CD4-positive, alpha-beta T cell treated with Interferon alpha-2 for 1 hour (primary cell): ENCODE results near the gene BNIP2.
"Not testable (repeated sequence)": the region's sequence is repeated elsewhere in the genome, so short reads cannot be mapped to it uniquely, and the experiment has no call there.

Source experiments
- DNase-seq, 2 donors: peaks; one replicate each; pipeline ENCODE4 v3.0.0-alpha.2; 2020 to 2022

The BNIP2 gene, protein sequence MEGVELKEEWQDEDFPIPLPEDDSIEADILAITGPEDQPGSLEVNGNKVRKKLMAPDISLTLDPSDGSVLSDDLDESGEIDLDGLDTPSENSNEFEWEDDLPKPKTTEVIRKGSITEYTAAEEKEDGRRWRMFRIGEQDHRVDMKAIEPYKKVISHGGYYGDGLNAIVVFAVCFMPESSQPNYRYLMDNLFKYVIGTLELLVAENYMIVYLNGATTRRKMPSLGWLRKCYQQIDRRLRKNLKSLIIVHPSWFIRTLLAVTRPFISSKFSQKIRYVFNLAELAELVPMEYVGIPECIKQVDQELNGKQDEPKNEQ

GRCh38 chr15:59688782-59689625 lies at the start of gene BNIP2:
Gene BNIP2, minus strand, starts transcription at chr15:59689320. Its CDS starts 6,863 bp downstream, at chr15:59682457.
- peak; percentile 99 for DNase-seq

DNA sequence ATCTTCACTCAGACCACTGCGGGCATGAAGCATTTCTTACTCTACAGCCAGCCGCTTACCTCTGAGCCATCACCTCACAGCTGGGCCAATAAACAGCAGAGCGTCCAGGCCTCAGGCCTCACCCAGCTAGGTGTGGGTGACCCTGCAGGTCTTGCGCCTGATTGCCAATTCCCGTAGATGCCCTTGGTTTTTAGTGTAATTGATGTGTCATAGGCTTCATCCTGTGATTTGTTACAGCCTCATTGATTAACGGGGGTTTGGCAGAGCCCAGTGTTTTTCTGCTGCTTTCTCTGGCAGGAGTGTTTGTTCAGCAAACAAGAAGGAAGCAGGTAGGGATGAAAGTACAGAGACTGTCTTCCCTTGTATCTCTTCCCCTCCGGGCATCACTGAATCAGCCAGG lies 49.6 kb upstream of the BNIP2 start:
- no peak for DNase-seq

GRCh38 chr15:59736181-59736580 lies 47.1 kb upstream of the BNIP2 start:
- no peak for DNase-seq

- no peak for DNase-seq
These were observed 36.0 kb upstream of the BNIP2 start for GRCh38 chr15:59725151-59725486.

DNA sequence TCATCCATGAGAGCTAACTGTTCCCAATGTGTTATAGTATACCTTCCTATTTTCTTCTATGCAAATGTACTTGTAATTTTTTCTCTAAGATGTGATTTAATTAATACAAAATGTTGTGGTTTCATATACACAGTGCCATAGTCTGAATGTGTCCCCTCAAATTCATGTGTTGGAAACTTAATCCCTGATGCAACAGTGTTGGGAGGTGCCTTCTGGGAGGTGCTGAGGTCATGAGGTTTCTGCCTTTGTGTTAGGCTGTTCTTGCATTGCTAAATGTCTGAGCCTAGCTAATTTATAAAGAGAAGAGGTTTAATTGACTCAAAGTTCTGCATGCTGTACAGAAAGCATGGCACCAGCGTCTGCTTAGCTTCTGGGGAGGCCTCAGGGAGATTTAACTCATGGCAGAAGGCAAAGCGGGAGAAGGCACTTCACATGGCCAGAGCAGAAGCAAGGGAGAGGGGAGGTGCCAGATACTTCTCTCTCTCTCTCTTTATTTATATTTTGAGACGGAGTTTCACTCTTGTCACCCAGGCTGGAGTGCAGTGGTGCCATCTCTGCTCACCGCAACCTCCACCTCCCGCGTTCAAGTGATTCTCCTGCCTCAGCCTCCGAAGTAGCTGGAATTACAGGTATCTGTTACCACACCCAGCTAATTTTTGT lies 34.7 kb upstream of the BNIP2 start:
- no peak for DNase-seq

DNA sequence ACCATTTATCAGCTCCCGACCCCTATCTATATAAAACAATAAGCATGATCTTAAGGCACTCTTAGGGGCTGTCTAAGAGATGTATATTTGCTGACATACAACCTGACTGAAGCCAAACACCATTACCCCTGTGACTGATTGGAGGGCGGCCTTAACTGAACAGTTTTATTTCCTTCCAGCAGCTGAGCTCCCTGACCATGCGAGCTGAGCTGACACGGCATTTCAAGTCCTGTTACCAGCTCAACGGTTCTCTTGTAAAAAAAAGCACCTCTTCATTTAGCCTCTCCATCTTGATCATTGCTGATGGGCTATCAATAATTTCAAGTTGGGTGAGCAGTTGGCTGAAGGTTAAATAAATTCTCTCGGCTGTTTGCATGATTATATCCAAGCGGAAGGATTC lies 33.4 kb upstream of the BNIP2 start:
- no peak for DNase-seq

DNA sequence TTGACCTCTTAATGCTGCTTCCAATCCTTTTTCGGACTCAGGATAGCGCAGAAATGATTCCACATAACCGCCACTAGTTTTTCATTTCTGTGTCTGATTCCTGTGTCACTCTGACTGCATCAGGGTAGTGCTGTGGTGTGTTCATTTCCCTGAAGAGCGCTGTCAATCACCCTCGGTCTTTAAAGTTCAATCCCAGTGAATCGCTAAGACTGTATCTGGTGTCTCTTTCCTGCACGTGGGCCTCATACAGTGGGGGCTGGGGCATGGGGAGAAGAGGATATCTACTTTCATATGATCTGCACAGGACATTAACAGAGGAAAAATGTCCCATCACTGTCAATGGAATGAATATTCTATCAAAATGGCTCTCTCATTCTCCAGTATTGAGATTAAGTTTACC lies 32.9 kb upstream of the BNIP2 start:
- DNase-seq: no peak

GRCh38 chr15:59721411-59721810 lies 32.3 kb upstream of the BNIP2 start:
- no peak for DNase-seq

DNA sequence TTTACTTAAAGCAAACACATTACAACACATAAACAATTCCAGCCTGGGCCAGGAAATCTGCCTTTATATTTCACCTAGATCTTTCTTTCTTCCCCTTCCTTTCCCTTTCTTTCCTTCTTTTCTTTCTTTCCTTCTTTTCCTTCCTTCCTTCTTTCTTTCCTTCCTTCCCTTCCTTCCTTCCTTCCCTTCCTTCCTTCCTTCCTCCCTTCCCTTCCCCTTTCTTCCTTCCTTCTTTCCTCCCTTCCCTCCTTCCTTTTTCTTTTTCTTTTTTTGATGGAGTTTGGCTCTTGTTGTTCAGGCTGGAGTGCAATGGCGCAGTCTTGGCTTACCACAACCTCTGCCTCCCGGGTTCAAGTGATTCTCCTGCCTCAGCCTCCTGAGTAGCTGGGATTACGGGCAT lies 24.1 kb upstream of the BNIP2 start:
- DNase-seq: no peak

GRCh38 chr15:59711451-59712243 lies 22.5 kb upstream of the BNIP2 start:
- DNase-seq: no peak

DNA sequence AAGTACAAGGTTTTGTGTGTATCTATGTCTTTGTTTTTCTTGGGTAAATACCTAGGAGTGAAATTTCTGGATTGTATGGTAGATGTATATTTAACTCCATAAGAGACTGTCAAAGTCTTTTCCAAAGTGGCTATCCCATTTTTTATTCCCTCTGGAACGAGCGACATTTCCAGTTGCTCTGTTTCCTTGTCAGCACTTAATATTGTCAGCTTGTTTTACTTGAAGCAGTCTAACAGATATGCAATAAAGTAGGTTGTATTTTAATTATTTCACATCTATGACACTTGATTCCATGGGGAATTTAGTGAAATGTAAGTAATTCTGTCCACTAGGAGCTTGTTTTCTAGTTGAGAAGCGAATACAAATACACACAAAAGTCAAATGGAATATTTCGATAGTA lies 18.5 kb upstream of the BNIP2 start:
- no peak for DNase-seq

DNA sequence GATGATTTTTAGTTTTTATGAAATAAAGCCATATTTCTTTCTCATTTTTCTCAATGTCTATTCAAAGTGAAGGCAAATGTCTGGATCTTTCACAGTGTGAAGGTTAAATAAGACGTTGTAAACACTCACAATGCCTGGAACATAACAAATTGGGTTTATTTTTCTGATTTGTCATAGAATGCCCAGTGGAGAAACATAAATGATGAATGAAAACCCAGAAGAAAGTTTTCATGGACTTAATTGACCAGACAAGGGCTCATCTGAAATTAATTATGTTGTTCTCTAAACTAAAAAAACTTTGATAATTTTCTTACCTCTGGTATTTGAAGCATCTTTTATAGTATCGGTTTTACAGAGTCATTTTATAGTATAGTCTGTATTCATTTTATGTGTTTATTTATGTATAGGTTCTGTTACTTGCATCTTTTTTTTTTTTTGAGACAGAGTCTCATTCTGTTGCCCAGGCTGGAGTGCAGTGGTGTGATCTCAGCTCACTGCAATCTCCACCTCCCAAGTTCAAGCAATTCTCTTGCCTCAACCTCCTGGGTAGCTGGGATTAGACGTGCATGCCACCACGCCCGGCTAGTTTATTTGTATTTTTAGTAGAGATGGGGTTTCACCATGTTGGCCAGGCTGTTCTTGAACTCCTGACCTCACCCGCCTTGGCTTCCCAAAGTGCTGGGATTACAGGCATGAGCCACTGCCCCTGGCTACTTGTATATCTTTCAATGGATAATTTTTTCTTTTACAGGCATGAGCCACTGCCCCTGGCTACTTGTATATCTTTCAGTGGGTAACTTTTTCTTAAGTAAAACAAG lies 15.1 kb upstream of the BNIP2 start:
- no peak for DNase-seq

- no peak for DNase-seq
These were observed 13.2 kb upstream of the BNIP2 start for GRCh38 chr15:59702351-59702750.

GRCh38 chr15:59701880-59702279 lies 12.8 kb upstream of the BNIP2 start:
- no peak for DNase-seq

- DNase-seq: no peak
These were observed 10.8 kb upstream of the BNIP2 start for GRCh38 chr15:59699810-59700431.

- DNase-seq: not testable (repeated sequence)
These were observed 8.9 kb upstream of the BNIP2 start for GRCh38 chr15:59698065-59698464.

DNA sequence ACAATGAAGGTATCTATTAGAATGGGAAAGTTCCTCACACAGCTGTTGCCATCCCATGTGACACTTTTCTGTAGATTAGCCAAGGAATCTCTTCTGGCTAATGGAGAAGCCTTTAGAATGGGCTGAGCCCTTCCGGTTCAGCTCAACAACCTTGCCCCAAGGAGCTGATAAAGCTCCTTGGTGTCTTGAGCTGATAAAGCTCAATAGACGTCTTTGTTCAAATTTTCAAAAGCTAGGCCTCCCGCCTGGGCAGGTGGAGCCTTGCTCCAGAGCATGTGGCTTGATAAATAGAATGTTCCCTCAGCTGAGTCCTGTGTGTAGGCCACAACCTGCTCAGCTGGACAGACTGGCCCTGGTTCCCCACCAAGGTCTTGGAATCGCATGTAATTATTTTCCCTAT lies 7.2 kb upstream of the BNIP2 start:
- DNase-seq: no peak

- DNase-seq: no peak
These were observed 5.7 kb upstream of the BNIP2 start for GRCh38 chr15:59694779-59695178.

GRCh38 chr15:59691194-59691805 lies 2.2 kb upstream of the BNIP2 start:
- peak; percentile 48 to 70 for DNase-seq

DNA sequence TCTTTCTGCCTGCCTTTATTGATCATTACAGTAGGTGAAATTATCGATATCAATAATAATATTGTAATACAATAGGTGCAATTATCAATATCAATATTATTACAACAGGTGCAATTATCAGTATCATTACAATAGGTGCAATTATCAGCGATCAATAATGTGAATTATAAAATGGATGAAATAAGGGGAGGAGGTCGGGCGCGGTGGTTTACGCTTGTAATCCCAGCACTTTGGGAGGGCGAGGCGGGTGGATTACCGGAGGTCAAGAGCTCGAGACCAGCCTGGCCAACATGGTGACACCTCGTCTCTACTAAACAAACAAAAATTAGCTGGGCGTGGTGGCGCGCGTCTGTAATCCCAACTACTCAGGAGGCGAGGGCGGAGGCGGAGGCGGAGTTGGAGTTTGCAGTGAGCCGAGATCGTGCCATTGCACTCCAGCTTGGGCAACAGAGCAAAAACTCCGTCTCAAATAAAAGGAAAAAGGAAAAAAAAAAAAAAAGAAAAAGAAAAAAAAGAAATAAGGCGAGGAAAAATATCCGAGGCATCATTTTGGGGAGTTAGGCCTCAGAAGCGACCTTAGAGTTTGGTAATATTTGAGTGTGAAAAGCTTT lies 611 bp upstream of the BNIP2 start:
- DNase-seq: peak; percentile 74 to 76

DNA sequence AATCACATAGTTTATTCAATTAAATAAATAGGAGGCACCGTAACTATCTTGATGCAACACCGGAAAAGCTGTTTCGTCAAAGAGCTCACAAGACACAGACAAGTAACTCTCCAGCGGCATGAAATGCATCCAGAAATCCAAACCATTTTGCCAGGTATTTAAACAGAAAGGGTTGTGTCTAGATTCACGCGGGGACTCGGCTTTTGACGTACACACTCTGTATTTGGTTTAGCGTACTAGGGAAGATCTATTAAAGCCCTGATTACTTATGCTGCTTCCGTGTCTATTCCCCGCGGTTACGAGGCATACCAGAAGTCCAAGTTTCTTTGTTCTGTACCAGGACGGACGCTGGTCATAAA lies 718 bp downstream of the BNIP2 start:
- peak; percentile 25 to 63 for DNase-seq
